GM12891 (cell line): ENCODE measurements around the gene ABLIM2.

Experiments used
- DNase-seq: peaks from one replicate; pipeline ENCODE4 v3.0.0; 2011; ENCODE audit warnings: low spot score; ENCODE audit not compliant: insufficient read length
- FAIRE-seq: peaks from 2 replicates; lab custom pipeline; 2011; peaks lifted over from hg19 to GRCh38; lab: Jason Lieb, UNC
- PAX5 ChIP-seq: IDR thresholded peaks from 2 replicates; pipeline ENCODE4 v1.6.1; 2011; ENCODE audit warnings: low read length, moderate library complexity, mild to moderate bottlenecking; ENCODE audit not compliant: insufficient read depth, severe bottlenecking
- POLR2A ChIP-seq: IDR thresholded peaks from 2 replicates; pipeline ENCODE4 v1.6.1; 2011; ENCODE audit warnings: low read depth, low read length, control low read depth
- POLR2AphosphoS5 ChIP-seq: IDR thresholded peaks from 2 replicates; pipeline ENCODE4 v1.6.1; 2011; ENCODE audit warnings: low read depth, low read length, control low read depth
- POU2F2 ChIP-seq: IDR thresholded peaks from 2 replicates; pipeline ENCODE4 v1.6.1; 2011; ENCODE audit warnings: low read depth, mild to moderate bottlenecking, control low read depth, low read length, moderate library complexity
- SPI1 ChIP-seq: IDR thresholded peaks from 2 replicates; pipeline ENCODE4 v1.6.1; 2011; ENCODE audit warnings: low read depth, low read length, control low read depth
- TAF1 ChIP-seq: IDR thresholded peaks from 2 replicates; pipeline ENCODE4 v1.6.1; 2011; ENCODE audit warnings: low read depth, low read length, control low read depth

The ABLIM2 gene

GRCh38 chr4:8127051-8127826 lies 31.4 kb downstream of the ABLIM2 start:
- no peak for FAIRE-seq
- no peak for DNase-seq
- TF ChIP-seq SPI1 = no peak

- TF ChIP-seq POLR2A (no peak), PAX5 (no peak), POU2F2 (no peak), TAF1 (no peak), SPI1 (no peak), POLR2AphosphoS5 (no peak)
Observed at GRCh38 chr4:8126523-8126922, 32.1 kb downstream of the ABLIM2 start.

GRCh38 chr4:8125526-8126056 lies 33.0 kb downstream of the ABLIM2 start:
- no peak for FAIRE-seq
- DNase-seq = no peak
- TF ChIP-seq SPI1 (no peak), POLR2A (no peak), PAX5 (no peak), TAF1 (no peak), POLR2AphosphoS5 (no peak), POU2F2 (no peak)

More at GRCh38 chr4:8126523-8126922, 32.1 kb downstream of the ABLIM2 start:
- no peak for DNase-seq
- no peak for FAIRE-seq

GRCh38 chr4:8123870-8124269 lies 34.7 kb downstream of the ABLIM2 start:
- no peak for TF ChIP-seq SPI1
- TF ChIP-seq TAF1 = no peak
- no peak for TF ChIP-seq POU2F2
- no peak for TF ChIP-seq POLR2AphosphoS5
- no peak for TF ChIP-seq PAX5
- TF ChIP-seq POLR2A = no peak
- FAIRE-seq = no peak

GRCh38 chr4:8123389-8123788 lies 35.2 kb downstream of the ABLIM2 start:
- DNase-seq (no peak), FAIRE-seq (no peak)
- TF ChIP-seq POLR2AphosphoS5 (no peak), PAX5 (no peak), SPI1 (no peak), POLR2A (no peak), TAF1 (no peak), POU2F2 (no peak)

More at GRCh38 chr4:8123870-8124269, 34.7 kb downstream of the ABLIM2 start:
- no peak for DNase-seq

- FAIRE-seq = no peak
- TF ChIP-seq PAX5 = no peak
- no peak for TF ChIP-seq POU2F2
- DNase-seq = no peak
Observed at GRCh38 chr4:8122746-8123145, 35.9 kb downstream of the ABLIM2 start.

- TF ChIP-seq POLR2AphosphoS5 = no peak
- no peak for TF ChIP-seq PAX5
- no peak for TF ChIP-seq SPI1
- TF ChIP-seq TAF1 = no peak
- no peak for TF ChIP-seq POLR2A
- no peak for TF ChIP-seq POU2F2
- DNase-seq (no peak), FAIRE-seq (no peak)
Observed at GRCh38 chr4:8121292-8122015, 37.2 kb downstream of the ABLIM2 start.

- FAIRE-seq (no peak), DNase-seq (no peak)
- TF ChIP-seq POLR2AphosphoS5 (no peak), POU2F2 (no peak), PAX5 (no peak), SPI1 (no peak), TAF1 (no peak), POLR2A (no peak)
Observed at GRCh38 chr4:8120501-8120900, 38.1 kb downstream of the ABLIM2 start.

- FAIRE-seq (no peak), DNase-seq (no peak)
- no peak for TF ChIP-seq TAF1
- no peak for TF ChIP-seq POLR2AphosphoS5
- no peak for TF ChIP-seq PAX5
- no peak for TF ChIP-seq POU2F2
- TF ChIP-seq SPI1 = no peak
- TF ChIP-seq POLR2A = no peak
Observed at GRCh38 chr4:8119877-8120276, 38.7 kb downstream of the ABLIM2 start.
